Measurements from ENCODE around the gene MAGEA2.
"Not testable (repeated sequence)": the region's sequence is repeated elsewhere in the genome, so short reads cannot be mapped to it uniquely, and the experiment has no call there.

The MAGEA2 gene

DNA sequence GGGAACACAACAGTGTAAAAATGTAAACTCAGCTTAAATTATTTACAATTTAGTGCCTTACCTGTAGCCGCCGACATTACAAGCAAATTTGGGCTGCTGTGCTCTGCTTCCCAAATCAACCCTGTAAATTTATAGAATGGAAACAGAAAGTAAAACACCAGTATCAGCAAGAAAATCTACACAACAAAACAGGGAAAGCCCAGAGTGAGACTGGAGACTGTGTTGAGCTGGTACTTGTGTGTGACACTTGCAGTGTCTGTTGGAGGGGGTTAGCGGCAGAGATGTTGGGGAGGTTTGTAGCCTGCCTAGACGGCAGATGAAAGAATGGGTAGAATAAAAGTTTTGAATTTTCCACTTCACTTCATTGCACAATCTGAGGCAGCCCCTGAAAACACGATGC is 40.4 kb downstream of the MAGEA2 start:
- not testable (repeated sequence) for H3K4me2 ChIP-seq (ENCODE audit: low read length); H4K20me1 ChIP-seq (ENCODE audit: control insufficient read depth, insufficient read depth, low read depth, low read length); H3K27ac ChIP-seq (ENCODE audit: low read depth, low read length); H3K9me3 ChIP-seq (ENCODE audit: control insufficient read depth, insufficient read depth, low read length); H3K4me3 ChIP-seq (ENCODE audit: low read length); H3F3A ChIP-seq (ENCODE audit: control insufficient read depth, insufficient read depth); H3K79me2 ChIP-seq (ENCODE audit: control insufficient read depth, low read length); H3K36me3 ChIP-seq (ENCODE audit: control insufficient read depth, low read length); H3K4me1 ChIP-seq (ENCODE audit: control insufficient read depth, low read length); H3K9me2 ChIP-seq (replicated peaks; ENCODE audit: control insufficient read depth, low read length); H3K27me3 ChIP-seq (ENCODE audit: control insufficient read depth, low read length)

DNA sequence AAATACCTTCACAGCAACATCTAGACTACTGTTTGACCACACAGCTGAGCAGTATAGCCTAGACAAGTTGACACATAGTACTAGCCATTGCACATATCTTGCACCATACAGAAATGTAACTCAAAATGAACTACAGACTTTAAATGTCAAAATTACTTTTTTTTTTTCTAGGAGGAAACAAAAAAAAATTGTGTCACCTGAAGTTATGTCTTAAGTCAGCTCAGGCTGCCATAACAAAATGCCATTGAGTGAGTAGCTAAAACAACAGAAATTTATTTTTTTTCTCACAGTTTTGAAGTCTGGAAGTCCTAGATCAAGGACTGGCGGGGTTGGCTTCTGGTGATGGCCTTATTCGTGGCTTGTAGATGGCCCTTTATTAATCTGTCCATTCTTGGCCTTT is 44.5 kb downstream of the MAGEA2 start, which contains the start of gene CSAG2:
TSS of gene CSAG2 (minus strand) at position 101 of the 400 bp plus-strand sequence. CDS start 161 bp downstream, outside the sequence.
- not testable (repeated sequence) for H3K4me1 ChIP-seq (ENCODE audit: control insufficient read depth, low read length); H3F3A ChIP-seq (ENCODE audit: control insufficient read depth, insufficient read depth); H3K36me3 ChIP-seq (ENCODE audit: control insufficient read depth, low read length); H3K9me2 ChIP-seq (replicated peaks; ENCODE audit: control insufficient read depth, low read length); H3K79me2 ChIP-seq (ENCODE audit: control insufficient read depth, low read length); H3K4me2 ChIP-seq (ENCODE audit: low read length); H3K9me3 ChIP-seq (ENCODE audit: control insufficient read depth, insufficient read depth, low read length); H4K20me1 ChIP-seq (ENCODE audit: control insufficient read depth, insufficient read depth, low read depth, low read length); H3K4me3 ChIP-seq (ENCODE audit: low read length); H3K27me3 ChIP-seq (ENCODE audit: control insufficient read depth, low read length); H3K27ac ChIP-seq (ENCODE audit: low read depth, low read length)

DNA sequence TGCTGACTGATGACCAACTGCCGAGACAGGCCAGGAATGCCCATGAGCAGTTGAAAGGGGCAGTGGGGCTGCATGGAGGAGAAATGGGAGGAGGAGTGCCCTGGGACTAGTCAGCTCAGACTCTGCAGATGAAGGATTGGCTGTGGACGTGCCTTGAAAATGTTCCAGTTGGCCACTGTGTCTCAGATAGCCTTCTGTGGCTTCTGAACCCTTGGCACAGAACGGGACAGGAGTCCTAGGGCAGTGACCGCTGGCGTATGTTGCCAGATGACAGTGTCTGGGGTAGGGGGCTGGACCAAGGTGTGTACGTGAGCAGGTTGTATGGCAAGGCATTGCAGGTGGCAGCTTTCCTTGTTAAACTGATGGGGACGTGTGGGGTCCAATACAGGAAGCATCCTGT is 47.1 kb downstream of the MAGEA2 start:
- not testable (repeated sequence) for H3K9me2 ChIP-seq (replicated peaks; ENCODE audit: control insufficient read depth, low read length); H3K4me3 ChIP-seq (ENCODE audit: low read length); H3K4me1 ChIP-seq (ENCODE audit: control insufficient read depth, low read length); H4K20me1 ChIP-seq (ENCODE audit: control insufficient read depth, insufficient read depth, low read depth, low read length); H3K27me3 ChIP-seq (ENCODE audit: control insufficient read depth, low read length); H3K4me2 ChIP-seq (ENCODE audit: low read length); H3K36me3 ChIP-seq (ENCODE audit: control insufficient read depth, low read length); H3K9me3 ChIP-seq (ENCODE audit: control insufficient read depth, insufficient read depth, low read length); H3K79me2 ChIP-seq (ENCODE audit: control insufficient read depth, low read length); H3F3A ChIP-seq (ENCODE audit: control insufficient read depth, insufficient read depth); H3K27ac ChIP-seq (ENCODE audit: low read depth, low read length)

GRCh38 chrX:152700390-152700789 is 53.3 kb downstream of the MAGEA2 start:
- H3K27me3 ChIP-seq (ENCODE audit: control insufficient read depth, low read length) = not testable (repeated sequence)

More at GRCh38 chrX:152700390-152700789, 53.3 kb downstream of the MAGEA2 start:
- not testable (repeated sequence) for H3K4me3 ChIP-seq (ENCODE audit: low read length); H3F3A ChIP-seq (ENCODE audit: control insufficient read depth, insufficient read depth); H4K20me1 ChIP-seq (ENCODE audit: control insufficient read depth, insufficient read depth, low read depth, low read length); H3K4me1 ChIP-seq (ENCODE audit: control insufficient read depth, low read length); H3K79me2 ChIP-seq (ENCODE audit: control insufficient read depth, low read length); H3K36me3 ChIP-seq (ENCODE audit: control insufficient read depth, low read length); H3K27ac ChIP-seq (ENCODE audit: low read depth, low read length); H3K9me2 ChIP-seq (replicated peaks; ENCODE audit: control insufficient read depth, low read length); H3K9me3 ChIP-seq (ENCODE audit: control insufficient read depth, insufficient read depth, low read length); H3K4me2 ChIP-seq (ENCODE audit: low read length)
